Measurements from ENCODE around the gene PDCL2. TPM values are rescaled to one million over a fixed set of nuclear protein-coding genes. Genes with fewer than 3 reads are reported as not detected.
"Not testable (repeated sequence)": the region's sequence is repeated elsewhere in the genome, so short reads cannot be mapped to it uniquely, and the experiment has no call there.

Gene PDCL2
- total RNA-seq, 1 donor from 2014 or later, result not detected

DNA sequence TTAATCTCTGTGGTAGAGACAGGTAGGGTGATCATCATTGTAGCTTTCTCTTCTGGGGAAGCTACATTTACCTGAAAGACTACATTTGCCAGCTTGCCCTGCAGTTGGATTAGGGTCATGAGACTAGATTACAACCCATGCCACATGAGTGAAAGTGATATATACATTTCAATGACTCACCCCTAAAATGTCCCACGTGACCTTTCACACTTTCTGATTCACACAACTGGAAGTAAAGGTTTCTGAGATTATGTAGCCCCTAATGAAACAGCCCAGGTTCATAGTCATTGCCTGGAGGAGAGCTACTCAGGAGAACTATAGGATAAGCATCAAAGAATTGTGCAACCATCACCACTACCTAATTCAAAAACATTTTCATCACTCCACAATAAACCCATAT, 17.8 kb downstream of the PDCL2 start:
- DNase-seq (ENCODE audit: low spot score), result no peak
- Mint-ChIP-seq H3K27ac (no peak overlapping the region), H3K4me3 (ENCODE audit: low read depth) (no peak overlapping the region), H3K4me1 (ENCODE audit: low read depth) (no peaks in the 10 kb centered on the region), H3K36me3 (ENCODE audit: low read depth) (no peaks in the 10 kb centered on the region), H3K27me3 (ENCODE audit: low read depth) (peaks cover 2% of the 10 kb centered on the region), H3K9me3 (peaks cover 34% of the 10 kb centered on the region)
- intact Hi-C loops (cut with micrococcal nuclease), result no loop called here

DNA sequence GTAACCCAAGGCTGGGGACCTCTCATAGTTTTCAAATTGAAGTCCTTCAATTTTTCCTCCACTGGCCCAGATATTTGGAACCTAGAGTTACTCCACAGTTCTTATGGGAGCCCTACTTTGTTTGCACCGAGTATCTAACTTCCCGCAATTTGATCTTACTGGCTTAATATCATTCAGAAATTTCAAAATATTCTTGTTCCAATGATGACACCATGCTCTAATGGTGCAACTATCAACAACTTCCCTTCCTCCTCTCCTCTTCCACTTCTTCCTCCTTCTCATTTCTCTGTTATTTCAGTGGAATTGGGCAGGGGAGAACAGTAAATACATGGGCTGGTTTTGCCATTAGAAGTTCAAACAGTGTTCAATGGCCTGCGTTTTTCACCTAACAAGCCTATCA, 20.2 kb downstream of the PDCL2 start:
- Mint-ChIP-seq H3K36me3 (ENCODE audit: low read depth) (no peaks in the 10 kb centered on the region), H3K9me3 (peaks cover 22% of the 10 kb centered on the region), H3K4me3 (ENCODE audit: low read depth) (no peak overlapping the region), H3K27ac (no peak overlapping the region), H3K4me1 (ENCODE audit: low read depth) (no peaks in the 10 kb centered on the region), H3K27me3 (ENCODE audit: low read depth) (peaks cover 2% of the 10 kb centered on the region)
- intact Hi-C loops (cut with micrococcal nuclease), result no loop called here
- DNase-seq (ENCODE audit: low spot score), result no peak

DNA sequence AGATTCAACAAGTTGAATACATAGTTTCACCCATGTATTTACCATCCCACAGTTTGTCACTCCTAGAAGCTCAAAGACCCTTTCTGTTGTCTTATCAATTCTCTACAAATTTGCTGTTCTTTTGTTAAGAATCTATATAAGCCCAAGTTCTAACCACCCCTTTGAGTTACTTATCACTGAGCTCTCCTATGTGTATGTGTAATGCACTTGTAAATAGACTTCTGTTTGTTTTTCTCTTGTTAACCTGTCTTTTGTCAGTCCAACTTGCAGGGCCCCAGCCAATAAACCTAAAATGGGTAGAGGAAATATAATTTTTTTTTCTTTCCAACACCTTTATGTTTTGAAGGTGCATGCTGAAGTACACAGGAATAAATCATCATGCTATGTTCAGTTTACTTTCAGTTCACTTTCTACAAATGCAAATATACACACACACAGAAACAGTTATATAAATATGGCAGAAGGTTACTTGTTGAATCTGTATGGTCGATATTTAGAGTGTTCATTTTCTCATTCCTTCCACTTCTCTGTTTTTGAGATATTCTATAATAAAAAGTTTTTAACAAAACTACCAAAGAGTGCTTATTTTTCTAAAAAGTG, 23.0 kb downstream of the PDCL2 start:
- peaks cover under 1% of the 10 kb centered on the region for H3K9me3 Mint-ChIP-seq
- no peak overlapping the region for H3K27ac Mint-ChIP-seq
- no peaks in the 10 kb centered on the region for H3K4me1 Mint-ChIP-seq (ENCODE audit: low read depth)
- DNase-seq (ENCODE audit: low spot score), result no peak
- H3K27me3 Mint-ChIP-seq (ENCODE audit: low read depth), result peaks cover 2% of the 10 kb centered on the region
- H3K36me3 Mint-ChIP-seq (ENCODE audit: low read depth), result no peaks in the 10 kb centered on the region
- intact Hi-C loops (cut with micrococcal nuclease), result no loop called here
- no peak overlapping the region for H3K4me3 Mint-ChIP-seq (ENCODE audit: low read depth)

DNA sequence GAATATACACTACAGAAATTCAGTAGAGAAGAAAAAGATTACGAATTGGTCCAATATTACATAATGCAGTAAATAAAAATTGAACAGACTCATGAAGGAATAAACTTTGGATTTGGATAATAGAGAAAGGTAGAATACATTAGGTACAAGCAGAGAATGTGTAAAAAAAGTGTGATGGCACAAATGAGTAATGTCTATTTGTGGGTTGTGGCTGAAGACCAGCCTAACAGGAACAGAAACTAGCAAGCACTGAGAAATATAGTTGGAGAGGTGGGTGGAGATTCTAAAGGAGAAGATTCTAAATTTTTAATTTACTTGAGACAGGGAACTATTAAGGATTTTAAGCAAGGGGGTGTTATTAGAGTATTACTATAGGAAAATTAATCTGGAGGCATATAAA, 30.2 kb downstream of the PDCL2 start:
- Mint-ChIP-seq H3K27me3 (ENCODE audit: low read depth) (peaks cover 11% of the 10 kb centered on the region), H3K4me1 (ENCODE audit: low read depth) (peaks cover 7% of the 10 kb centered on the region), H3K9me3 (peaks cover 12% of the 10 kb centered on the region), H3K4me3 (ENCODE audit: low read depth) (no peak overlapping the region), H3K27ac (no peak overlapping the region), H3K36me3 (ENCODE audit: low read depth) (peaks cover 3% of the 10 kb centered on the region)
- intact Hi-C loops (cut with micrococcal nuclease), result no loop called here
- DNase-seq (ENCODE audit: low spot score), result no peak

DNA sequence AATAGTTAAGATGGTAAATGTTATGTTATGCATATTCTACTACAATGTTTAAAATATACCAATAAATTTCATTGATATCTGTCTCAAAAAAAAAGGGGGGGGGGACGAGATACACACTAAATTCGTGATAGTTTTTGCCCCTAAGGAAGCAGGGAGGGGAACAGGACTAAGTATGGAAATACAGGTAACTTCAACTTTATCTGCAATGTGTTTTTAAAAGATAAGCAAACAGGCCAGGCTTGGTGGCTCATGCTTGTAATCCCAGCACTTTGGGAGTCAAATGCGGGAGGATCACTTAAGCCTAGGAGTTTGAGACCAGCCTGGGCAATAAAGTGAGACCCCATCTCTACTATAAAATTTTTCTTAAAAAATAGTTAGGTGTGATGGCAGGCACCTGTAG, 31.9 kb downstream of the PDCL2 start:
- Mint-ChIP-seq H3K4me1 (ENCODE audit: low read depth) (peaks cover 7% of the 10 kb centered on the region), H3K4me3 (ENCODE audit: low read depth) (no peak overlapping the region), H3K9me3 (peaks cover 12% of the 10 kb centered on the region), H3K27me3 (ENCODE audit: low read depth) (peaks cover 13% of the 10 kb centered on the region), H3K36me3 (ENCODE audit: low read depth) (peaks cover 3% of the 10 kb centered on the region), H3K27ac (no peak overlapping the region)
- intact Hi-C loops (cut with micrococcal nuclease), result no loop called here
- no peak for DNase-seq (ENCODE audit: low spot score)

DNA sequence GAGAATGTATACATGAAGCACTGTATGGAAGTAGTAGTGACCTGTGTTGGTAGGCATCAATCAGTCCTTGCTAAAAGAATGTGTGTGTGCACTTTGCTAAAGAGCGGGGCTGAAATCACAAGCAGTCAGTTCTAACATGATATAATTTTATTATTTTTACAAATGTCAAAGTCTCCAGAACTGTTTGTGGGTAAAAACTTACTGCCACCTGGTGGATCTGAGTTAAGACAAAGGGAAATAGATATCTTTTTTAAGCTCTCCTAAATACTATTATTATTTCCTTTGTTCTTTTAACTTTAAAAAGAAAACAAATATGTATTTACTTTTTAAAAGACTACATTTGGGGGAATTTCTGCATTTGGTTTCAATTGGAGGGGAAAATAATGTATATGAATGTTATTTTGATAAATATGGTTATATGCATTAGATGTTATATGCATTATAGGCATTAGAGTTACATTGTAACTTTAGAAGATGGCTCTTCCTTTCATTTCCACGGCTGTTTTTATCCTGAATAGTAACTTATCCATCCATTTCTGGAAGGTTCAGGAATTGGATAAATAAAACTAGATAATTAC, 37.5 kb downstream of the PDCL2 start:
- Mint-ChIP-seq H3K4me3 (ENCODE audit: low read depth) (no peak overlapping the region), H3K36me3 (ENCODE audit: low read depth) (peaks cover 3% of the 10 kb centered on the region), H3K4me1 (ENCODE audit: low read depth) (peaks cover 10% of the 10 kb centered on the region), H3K9me3 (peaks cover 12% of the 10 kb centered on the region), H3K27ac (no peak overlapping the region), H3K27me3 (ENCODE audit: low read depth) (peaks cover 39% of the 10 kb centered on the region)
- intact Hi-C loops (cut with micrococcal nuclease), result loop anchor here (1.0 to 5.0 kb wide), 2 partner anchors 217 to 242 kb away; no protein-coding TSS in a partner anchor
- DNase-seq (ENCODE audit: low spot score), result no peak

DNA sequence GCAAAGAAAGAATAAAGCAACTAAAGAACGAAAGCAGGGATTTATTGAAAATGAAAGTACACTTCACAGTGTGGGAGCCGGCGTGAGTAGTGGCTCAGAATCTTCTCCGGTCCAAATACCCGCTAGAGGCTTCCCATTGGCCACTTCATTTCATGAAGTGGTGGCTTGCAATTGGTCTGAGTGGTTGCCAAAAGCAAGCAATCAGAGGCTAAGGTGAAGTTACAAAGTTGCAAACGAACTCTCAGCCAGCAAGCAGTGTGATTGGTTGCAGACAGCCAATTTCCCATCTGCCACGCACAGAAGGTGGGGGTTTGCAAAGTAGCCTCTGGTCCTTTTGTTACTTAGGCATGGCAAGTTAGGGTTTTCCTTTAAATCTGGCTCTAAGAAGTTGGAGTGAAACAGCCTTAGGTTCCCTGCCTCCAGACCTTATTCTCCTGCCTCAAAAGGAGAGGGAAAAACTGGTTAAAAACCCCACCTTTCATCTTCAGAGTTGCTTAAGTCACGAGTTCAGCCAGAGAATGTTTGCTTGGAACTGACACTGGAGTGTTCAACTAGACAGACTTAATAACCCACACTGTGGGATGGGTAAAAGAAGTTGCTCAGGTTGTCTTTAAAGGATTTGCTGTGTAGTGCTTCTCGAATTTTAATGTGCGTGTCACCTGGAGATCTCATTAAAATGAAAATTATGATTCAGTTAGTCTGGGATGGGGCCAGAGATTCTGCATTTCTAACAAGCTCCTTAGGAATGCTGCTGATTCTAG, 38.4 kb downstream of the PDCL2 start:
- H3K9me3 Mint-ChIP-seq, result peaks cover 6% of the 10 kb centered on the region
- peaks cover 43% of the 10 kb centered on the region for H3K27me3 Mint-ChIP-seq (ENCODE audit: low read depth)
- H3K27ac Mint-ChIP-seq, result no peak overlapping the region
- peaks cover 14% of the 10 kb centered on the region for H3K4me1 Mint-ChIP-seq (ENCODE audit: low read depth)
- no peak overlapping the region for H3K4me3 Mint-ChIP-seq (ENCODE audit: low read depth)
- H3K36me3 Mint-ChIP-seq (ENCODE audit: low read depth), result peaks cover 3% of the 10 kb centered on the region
- intact Hi-C loops (cut with micrococcal nuclease), result loop anchor here (1.0 to 5.0 kb wide), 2 partner anchors 216 to 241 kb away; no protein-coding TSS in a partner anchor
- DNase-seq (ENCODE audit: low spot score), result no peak

DNA sequence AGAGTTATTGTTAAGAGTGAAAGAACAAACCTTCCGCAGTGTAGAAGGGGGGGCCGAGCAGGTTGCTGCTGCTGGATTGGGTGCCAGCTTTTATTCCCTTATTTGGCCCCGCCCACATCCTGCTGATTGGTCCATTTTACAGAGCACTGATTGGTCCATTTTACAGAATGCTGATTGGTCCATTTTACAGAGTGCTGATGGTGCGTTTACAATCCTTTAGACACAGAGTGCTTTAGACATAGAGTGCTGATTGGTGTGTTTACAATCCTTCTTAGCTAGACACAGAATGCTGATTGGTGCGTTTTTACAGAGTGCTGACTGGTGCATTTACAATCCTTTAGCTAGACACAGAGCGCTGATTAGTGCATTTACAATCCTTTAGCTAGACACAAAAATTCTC, 40.1 kb downstream of the PDCL2 start:
- not testable (repeated sequence) for H3K4me3 Mint-ChIP-seq (ENCODE audit: low read depth); H3K9me3 Mint-ChIP-seq; H3K27ac Mint-ChIP-seq; H3K36me3 Mint-ChIP-seq (ENCODE audit: low read depth); DNase-seq (ENCODE audit: low spot score)
- Mint-ChIP-seq H3K4me1 (ENCODE audit: low read depth) (peaks cover 22% of the 10 kb centered on the region), H3K27me3 (ENCODE audit: low read depth) (peaks cover 56% of the 10 kb centered on the region)
- intact Hi-C loops (cut with micrococcal nuclease), result loop anchor here (5.0 kb wide), 1 partner anchor 215 kb away; no protein-coding TSS in a partner anchor

DNA sequence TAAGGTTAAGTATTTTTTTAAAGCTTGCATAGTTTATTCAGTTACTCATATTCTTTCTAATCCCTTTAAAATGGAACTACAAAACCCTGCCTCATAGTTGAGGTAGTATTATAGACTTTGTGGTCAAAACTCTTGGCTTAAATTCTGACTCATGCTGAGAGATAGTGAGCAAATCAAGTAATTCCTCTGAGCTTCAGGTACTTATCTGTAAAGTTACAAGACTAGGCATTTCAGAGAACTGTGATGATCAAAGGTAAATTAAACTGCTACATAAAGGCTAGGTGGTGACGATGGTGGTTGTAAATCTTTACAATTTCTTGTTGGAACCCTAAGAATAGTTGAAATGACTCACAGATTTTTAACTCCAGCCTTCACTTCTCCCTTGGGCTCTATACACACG, 42.2 kb downstream of the PDCL2 start:
- peaks cover 52% of the 10 kb centered on the region for H3K27me3 Mint-ChIP-seq (ENCODE audit: low read depth)
- H3K4me3 Mint-ChIP-seq (ENCODE audit: low read depth), result no peak overlapping the region
- H3K36me3 Mint-ChIP-seq (ENCODE audit: low read depth), result no peaks in the 10 kb centered on the region
- H3K9me3 Mint-ChIP-seq, result no peaks in the 10 kb centered on the region
- no peak for DNase-seq (ENCODE audit: low spot score)
- H3K27ac Mint-ChIP-seq, result no peak overlapping the region
- H3K4me1 Mint-ChIP-seq (ENCODE audit: low read depth), result peaks cover 25% of the 10 kb centered on the region
- intact Hi-C loops (cut with micrococcal nuclease), result loop anchor here (1.0 to 5.0 kb wide), 5 partner anchors 155 to 397 kb away; partner anchors contain the start of genes CEP135, EXOC1 and TMEM165

DNA sequence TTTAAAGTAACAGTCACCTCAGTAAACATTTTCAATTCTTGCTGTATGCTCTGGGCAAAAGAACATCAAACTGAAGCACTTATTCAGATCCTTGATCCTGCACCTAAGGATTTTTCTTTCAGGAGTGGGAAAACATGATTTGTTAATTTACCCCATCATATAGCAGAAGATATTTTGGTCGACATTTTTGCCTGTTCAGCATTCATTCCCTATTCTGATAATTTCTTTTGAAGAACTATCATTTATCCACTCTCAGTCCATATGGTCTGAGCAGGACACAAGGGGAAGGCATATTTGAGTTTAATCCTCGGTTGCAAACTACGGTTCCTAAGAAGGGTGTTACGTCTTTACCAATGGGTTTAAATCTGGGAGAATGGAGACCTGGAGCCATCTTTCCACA, 44.1 kb downstream of the PDCL2 start:
- H3K27ac Mint-ChIP-seq, result no peak overlapping the region
- no peaks in the 10 kb centered on the region for H3K36me3 Mint-ChIP-seq (ENCODE audit: low read depth)
- intact Hi-C loops (cut with micrococcal nuclease), result loop anchor here (2.0 to 5.0 kb wide), 4 partner anchors 113 to 399 kb away; partner anchors contain the start of genes CEP135 and EXOC1
- H3K4me1 Mint-ChIP-seq (ENCODE audit: low read depth), result peaks cover 38% of the 10 kb centered on the region
- H3K9me3 Mint-ChIP-seq, result no peaks in the 10 kb centered on the region
- peak overlapping the region; percentile 84 for H3K4me3 Mint-ChIP-seq (ENCODE audit: low read depth)
- peaks cover 53% of the 10 kb centered on the region for H3K27me3 Mint-ChIP-seq (ENCODE audit: low read depth)
- DNase-seq (ENCODE audit: low spot score), result no peak

DNA sequence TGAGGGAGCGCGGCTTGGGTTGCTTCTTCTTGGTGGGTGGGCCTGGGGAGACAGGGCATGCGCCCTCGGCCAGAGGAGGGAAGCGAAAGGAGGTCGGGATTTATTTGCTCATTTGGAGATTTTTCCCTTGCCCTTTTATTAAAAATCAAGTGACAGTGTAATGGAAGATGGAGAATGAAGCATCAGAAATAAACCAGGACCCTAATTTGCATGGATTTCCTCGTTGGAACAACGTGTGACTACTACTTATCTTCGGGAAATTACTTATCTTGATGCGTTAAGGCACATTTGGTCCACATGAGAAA, 44.6 kb downstream of the PDCL2 start:
- no peak for DNase-seq (ENCODE audit: low spot score)
- Mint-ChIP-seq H3K27ac (no peak overlapping the region), H3K36me3 (ENCODE audit: low read depth) (no peaks in the 10 kb centered on the region), H3K4me1 (ENCODE audit: low read depth) (peaks cover 38% of the 10 kb centered on the region), H3K4me3 (ENCODE audit: low read depth) (peak overlapping the region; percentile 84), H3K27me3 (ENCODE audit: low read depth) (peaks cover 48% of the 10 kb centered on the region), H3K9me3 (no peaks in the 10 kb centered on the region)
- intact Hi-C loops (cut with micrococcal nuclease), result loop anchor here (2.0 to 5.0 kb wide), 4 partner anchors 113 to 400 kb away; partner anchors contain the start of genes CEP135 and EXOC1

DNA sequence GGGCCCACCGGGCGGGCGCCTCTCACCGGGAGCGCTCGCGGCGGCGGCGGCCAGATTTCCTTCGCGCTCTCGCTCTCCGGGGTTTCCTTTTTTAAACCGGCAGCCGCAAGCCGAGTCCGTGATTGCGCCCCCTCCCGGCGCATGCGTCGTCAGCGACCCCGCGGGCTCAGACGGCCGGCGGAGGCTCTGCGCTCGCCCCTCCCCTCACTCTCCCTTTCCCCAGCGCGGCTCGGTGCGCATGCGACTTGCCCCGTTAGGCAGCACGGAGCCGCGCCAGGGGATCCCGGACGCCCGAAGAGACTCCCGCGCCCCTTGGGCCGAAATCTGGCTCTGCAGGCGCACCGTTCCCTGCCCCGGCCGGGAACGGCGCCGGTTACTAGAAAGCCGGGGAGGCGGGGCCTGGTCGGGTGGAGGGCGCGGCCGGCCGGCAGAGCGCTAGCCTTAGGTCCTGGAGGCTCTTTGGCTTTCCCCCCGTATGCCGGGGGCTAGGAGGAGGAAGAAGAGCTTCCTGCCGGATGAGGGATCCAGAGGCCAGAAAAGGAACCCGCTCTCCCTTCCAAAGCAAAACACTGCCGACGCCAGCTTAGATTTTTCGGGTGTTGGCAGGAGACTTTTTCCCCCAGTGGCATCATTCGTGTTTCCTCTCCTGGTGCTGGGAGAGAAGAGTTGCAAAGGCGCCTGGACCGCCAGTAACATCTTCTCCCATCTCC, 45.1 kb downstream of the PDCL2 start, which contains the start of gene CLOCK:
Gene CLOCK, minus strand, starts transcription at position 154 of the 710 bp plus-strand sequence. CDS start 64,124 bp downstream, outside the sequence.
- no peaks in the 10 kb centered on the region for H3K36me3 Mint-ChIP-seq (ENCODE audit: low read depth)
- H3K9me3 Mint-ChIP-seq, result no peaks in the 10 kb centered on the region
- intact Hi-C loops (cut with micrococcal nuclease), result loop anchor here (1.0 to 5.0 kb wide), 5 partner anchors 112 to 400 kb away; partner anchors contain the start of genes CEP135, EXOC1 and SRD5A3
- peaks cover 45% of the 10 kb centered on the region for H3K27me3 Mint-ChIP-seq (ENCODE audit: low read depth)
- peak within 1 kb of the TSS; percentile 86 for H3K4me3 Mint-ChIP-seq (ENCODE audit: low read depth)
- peak within 1 kb of the TSS; percentile 79 for H3K27ac Mint-ChIP-seq
- peak; percentile 80 for DNase-seq (ENCODE audit: low spot score)
- peaks cover 38% of the 10 kb centered on the region for H3K4me1 Mint-ChIP-seq (ENCODE audit: low read depth)

Data from activated T-helper 2 cell treated with anti-CD3 and anti-CD28 coated beads, Interferon-gamma antibody, Interleukin-2, Interleukin-4, amounts not matched to agents 10 μg/mL and 5 μg/mL and 100 μg/mL, durations not matched to agents 14 hours and 24 hours and 36 hours (primary cell).